Hypothalamus (tissue), 51 donors: ENCODE measurements around the gene DAGLA.

ENCODE experiments used
- DNase-seq, 51 donors: peaks; one replicate each; lab custom pipeline; 2025; lab: John Stamatoyannopoulos, UW

Gene DAGLA

GRCh38 chr11:61756452-61757212, 76.4 kb downstream of the DAGLA start:
- peak in 2 of 51 donors; percentile 31 to 51 for DNase-seq

GRCh38 chr11:61757213-61757862, 77.1 kb downstream of the DAGLA start:
- DNase-seq, result peak in 16 of 51 donors; percentile 8 to 48 (median 34)

GRCh38 chr11:61760946-61761345, 80.8 kb downstream of the DAGLA start:
- DNase-seq, result peak in 50 of 51 donors; percentile 14 to 93 (median 75)

GRCh38 chr11:61761440-61762222, 81.4 kb downstream of the DAGLA start:
- DNase-seq, result peak in 2 of 51 donors; percentile 40 to 51

- no peak for DNase-seq
Measured at GRCh38 chr11:61762223-61762615, 82.0 kb downstream of the DAGLA start.

GRCh38 chr11:61762798-61763197, 82.6 kb downstream of the DAGLA start:
- no peak for DNase-seq

- DNase-seq, result no peak
Measured at GRCh38 chr11:61763930-61764605, 83.9 kb downstream of the DAGLA start.

GRCh38 chr11:61764606-61765260, 84.5 kb downstream of the DAGLA start:
- DNase-seq, result no peak

GRCh38 chr11:61765550-61766253, 85.5 kb downstream of the DAGLA start:
- DNase-seq, result no peak

- no peak for DNase-seq
Measured at GRCh38 chr11:61766353-61766841, 86.2 kb downstream of the DAGLA start.

GRCh38 chr11:61768376-61769076, 88.3 kb downstream of the DAGLA start:
- DNase-seq, result no peak

GRCh38 chr11:61769169-61769920, 89.2 kb downstream of the DAGLA start:
- DNase-seq, result no peak

- DNase-seq, result no peak
Measured at GRCh38 chr11:61769946-61770683, 89.9 kb downstream of the DAGLA start.

- DNase-seq, result no peak
Measured at GRCh38 chr11:61771195-61771894, 91.2 kb downstream of the DAGLA start.

GRCh38 chr11:61771985-61772455, 91.8 kb downstream of the DAGLA start:
- DNase-seq, result no peak

GRCh38 chr11:61773356-61773755, 93.2 kb downstream of the DAGLA start:
- DNase-seq, result no peak

GRCh38 chr11:61773809-61774208, 93.6 kb downstream of the DAGLA start:
- no peak for DNase-seq
